GM06990 (cell line): ENCODE results near the gene KLHL17.

Source experiments
- DNase-seq: peaks from one replicate; pipeline ENCODE4 v3.0.0-alpha.2; 2011; ENCODE audit not compliant: insufficient read length; ENCODE audit errors: extremely low read depth
- H3K27me3 ChIP-seq: replicated peaks from 2 replicates; pipeline ENCODE4 v1.6.0; 2011; ENCODE audit warnings: low read length; ENCODE audit not compliant: control insufficient read depth, insufficient read depth
- H3K36me3 ChIP-seq: 2 replicates; pipeline ENCODE4 v1.5.1; 2011; ENCODE audit warnings: low read length; ENCODE audit not compliant: control insufficient read depth, insufficient read depth
- H3K4me3 ChIP-seq: replicated peaks from 2 replicates; pipeline ENCODE4 v1.5.1; 2011; ENCODE audit warnings: low read depth, mild to moderate bottlenecking, control low read depth, low read length
- TF ChIP-seq, protein P1 (sequence below): IDR thresholded peaks from 2 replicates; pipeline ENCODE4 v1.5.1; 2011; ENCODE audit warnings: low read length, control low read depth, mild to moderate bottlenecking, inconsistent platforms; ENCODE audit not compliant: insufficient read depth, poor library complexity, severe bottlenecking

The KLHL17 gene

DNA sequence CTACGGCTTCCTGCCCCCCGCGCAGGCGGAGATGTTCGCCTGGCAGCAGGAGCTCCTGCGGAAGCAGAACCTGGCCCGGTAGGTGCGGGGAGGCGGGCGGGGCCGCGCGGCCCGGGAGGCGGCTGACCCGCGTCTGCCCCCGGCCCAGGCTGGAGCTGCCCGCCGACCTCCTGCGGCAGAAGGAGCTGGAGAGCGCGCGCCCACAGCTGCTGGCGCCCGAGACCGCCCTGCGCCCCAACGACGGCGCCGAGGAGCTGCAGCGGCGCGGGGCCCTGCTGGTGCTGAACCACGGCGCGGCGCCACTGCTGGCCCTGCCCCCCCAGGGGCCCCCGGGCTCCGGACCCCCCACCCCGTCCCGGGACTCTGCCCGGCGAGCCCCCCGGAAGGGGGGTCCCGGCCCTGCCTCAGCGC lies 18.0 kb upstream of the KLHL17 start:
- H3K36me3 ChIP-seq = peaks cover 12% of the 10 kb centered on the region
- H3K27me3 ChIP-seq = peaks cover 4% of the 10 kb centered on the region; the same call in 1 of the 2 replicates
- TF ChIP-seq, protein P1, sequence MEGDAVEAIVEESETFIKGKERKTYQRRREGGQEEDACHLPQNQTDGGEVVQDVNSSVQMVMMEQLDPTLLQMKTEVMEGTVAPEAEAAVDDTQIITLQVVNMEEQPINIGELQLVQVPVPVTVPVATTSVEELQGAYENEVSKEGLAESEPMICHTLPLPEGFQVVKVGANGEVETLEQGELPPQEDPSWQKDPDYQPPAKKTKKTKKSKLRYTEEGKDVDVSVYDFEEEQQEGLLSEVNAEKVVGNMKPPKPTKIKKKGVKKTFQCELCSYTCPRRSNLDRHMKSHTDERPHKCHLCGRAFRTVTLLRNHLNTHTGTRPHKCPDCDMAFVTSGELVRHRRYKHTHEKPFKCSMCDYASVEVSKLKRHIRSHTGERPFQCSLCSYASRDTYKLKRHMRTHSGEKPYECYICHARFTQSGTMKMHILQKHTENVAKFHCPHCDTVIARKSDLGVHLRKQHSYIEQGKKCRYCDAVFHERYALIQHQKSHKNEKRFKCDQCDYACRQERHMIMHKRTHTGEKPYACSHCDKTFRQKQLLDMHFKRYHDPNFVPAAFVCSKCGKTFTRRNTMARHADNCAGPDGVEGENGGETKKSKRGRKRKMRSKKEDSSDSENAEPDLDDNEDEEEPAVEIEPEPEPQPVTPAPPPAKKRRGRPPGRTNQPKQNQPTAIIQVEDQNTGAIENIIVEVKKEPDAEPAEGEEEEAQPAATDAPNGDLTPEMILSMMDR = no peak
- H3K4me3 ChIP-seq = no peak overlapping the region
- DNase-seq = no peak

- Histone ChIP-seq H3K4me3 (no peak overlapping the region), H3K27me3 (peaks cover 4% of the 10 kb centered on the region; the same call in 1 of the 2 replicates)
- no peak for DNase-seq
Measured at GRCh38 chr1:942864-943533, 17.4 kb upstream of the KLHL17 start.

DNA sequence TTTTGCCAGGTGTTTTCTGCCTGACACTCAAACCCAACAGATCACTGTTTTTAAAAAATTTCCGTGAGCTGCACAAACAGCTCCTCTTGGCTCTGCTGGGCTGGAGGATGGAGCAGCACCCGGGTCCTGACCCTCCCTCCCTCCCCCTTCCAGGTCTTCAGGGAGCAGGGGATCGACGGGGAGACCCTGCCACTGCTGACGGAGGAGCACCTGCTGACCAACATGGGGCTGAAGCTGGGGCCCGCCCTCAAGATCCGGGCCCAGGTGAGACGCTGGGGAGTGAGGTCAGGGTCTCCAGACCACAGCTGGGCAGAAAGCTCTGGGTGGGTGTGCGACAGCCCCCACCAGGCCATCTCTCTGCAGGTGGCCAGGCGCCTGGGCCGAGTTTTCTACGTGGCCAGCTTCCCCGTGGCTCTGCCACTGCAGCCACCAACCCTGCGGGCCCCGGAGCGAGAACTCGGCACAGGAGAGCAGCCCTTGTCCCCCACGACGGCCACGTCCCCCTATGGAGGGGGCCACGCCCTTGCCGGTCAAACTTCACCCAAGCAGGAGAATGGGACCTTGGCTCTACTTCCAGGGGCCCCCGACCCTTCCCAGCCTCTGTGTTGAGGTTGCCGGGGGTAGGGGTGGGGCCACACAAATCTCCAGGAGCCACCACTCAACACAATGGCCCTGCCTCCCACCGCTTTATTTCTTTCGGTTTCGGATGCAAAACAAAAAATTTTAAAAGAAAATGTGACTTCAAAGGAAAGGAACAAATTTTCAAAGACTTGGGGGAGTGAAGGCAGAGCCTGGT lies 16.6 kb upstream of the KLHL17 start:
- DNase-seq = no peak
- Histone ChIP-seq H3K27me3 (peaks cover 4% of the 10 kb centered on the region; the same call in 1 of the 2 replicates), H3K4me3 (no peak overlapping the region), H3K36me3 (peaks cover 24% of the 10 kb centered on the region)
- TF ChIP-seq, protein P1 = no peak

More at GRCh38 chr1:942864-943533, 17.4 kb upstream of the KLHL17 start:
- TF ChIP-seq, protein P1 = no peak
- H3K36me3 ChIP-seq = peaks cover 17% of the 10 kb centered on the region

DNA sequence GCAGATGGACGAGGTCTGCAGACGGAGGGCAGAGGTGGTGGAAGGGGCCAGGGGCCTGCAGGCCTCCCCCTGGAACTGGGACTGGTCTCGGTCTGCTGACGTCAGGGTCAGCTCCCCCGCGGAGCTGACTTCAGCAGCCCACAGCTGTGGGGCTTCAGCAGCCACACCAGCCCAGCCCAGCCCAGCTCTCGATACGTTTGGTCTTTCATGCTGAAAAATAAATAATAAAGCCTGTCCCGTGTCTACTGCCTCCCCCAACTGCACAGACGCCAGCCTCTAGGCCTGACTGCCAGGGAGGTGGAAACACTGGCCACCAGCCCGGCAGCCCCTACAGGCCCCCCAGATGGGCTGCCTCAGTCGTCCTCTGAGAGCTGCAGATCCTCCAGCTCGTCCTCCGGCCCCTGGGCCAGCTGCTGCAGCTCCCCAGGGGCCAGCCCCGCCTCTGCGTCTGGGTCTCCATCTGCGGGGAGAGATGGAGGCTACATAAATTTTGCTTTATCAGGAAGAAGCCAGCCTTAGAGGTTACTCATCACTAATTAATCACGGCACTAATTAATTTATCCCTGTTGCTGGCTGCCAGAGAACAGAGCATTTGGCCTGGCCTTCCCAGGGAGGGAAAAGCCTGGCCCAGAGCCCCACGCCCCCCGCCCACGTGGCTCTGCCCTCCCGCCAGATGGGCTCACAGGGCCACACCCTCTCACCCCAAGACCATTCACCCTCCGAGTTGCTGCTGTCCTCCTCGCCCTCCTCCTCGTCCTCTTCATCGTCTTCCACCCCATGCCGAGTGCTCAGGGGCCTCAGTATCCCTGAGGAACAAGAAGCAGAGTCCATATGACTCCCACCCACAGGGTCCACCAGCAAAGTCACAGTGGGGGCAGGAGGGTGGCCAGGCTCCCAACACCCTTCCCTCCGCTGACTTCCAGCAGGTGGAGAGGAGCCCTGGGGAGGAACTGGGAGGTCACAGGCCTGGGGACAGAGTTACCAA lies 15.8 kb upstream of the KLHL17 start:
- H3K36me3 ChIP-seq = peaks cover 29% of the 10 kb centered on the region
- TF ChIP-seq, protein P1 = no peak
- H3K27me3 ChIP-seq = peaks cover 4% of the 10 kb centered on the region; the same call in 1 of the 2 replicates
- DNase-seq = no peak
- no peak overlapping the region for H3K4me3 ChIP-seq
